WERI-Rb-1 (cell line): Measurements from ENCODE around the gene ATP6V0D1.

Source experiments
- DNase-seq: peaks from one replicate; pipeline ENCODE4 v3.0.0-alpha.2; 2020
- H3K27ac ChIP-seq: fragments of 250-450 bp; sonication (Bioruptor Pico); 2 replicates; pipeline ENCODE4 v1.5.1; 2020; ENCODE audit warnings: mild to moderate bottlenecking, moderate library complexity
- H3K27me3 ChIP-seq: fragments of 250-450 bp; sonication (Bioruptor Pico); 2 replicates; pipeline ENCODE4 v1.5.1; 2021; ENCODE audit warnings: mild to moderate bottlenecking, low read depth, moderate library complexity; ENCODE audit not compliant: insufficient read depth, severe bottlenecking
- H3K36me3 ChIP-seq: fragments of 250-450 bp; sonication (Bioruptor Pico); 2 replicates; pipeline ENCODE4 v1.5.1; 2020; ENCODE audit warnings: mild to moderate bottlenecking, moderate library complexity
- H3K4me3 ChIP-seq: 2 replicates; pipeline ENCODE4 v1.5.1; 2011; ENCODE audit warnings: low read depth, mild to moderate bottlenecking, control low read depth, low read length
- H3K9me3 ChIP-seq: fragments of 250-450 bp; sonication (Bioruptor Pico); 2 replicates; pipeline ENCODE4 v1.5.1; 2021; ENCODE audit warnings: mild to moderate bottlenecking, moderate library complexity; ENCODE audit not compliant: severe bottlenecking
- CTCF ChIP-seq: IDR thresholded peaks from 2 replicates; pipeline ENCODE4 v1.5.1; 2011; ENCODE audit warnings: low read depth, mild to moderate bottlenecking, control low read depth, inconsistent platforms, low read length

The ATP6V0D1 gene

DNA sequence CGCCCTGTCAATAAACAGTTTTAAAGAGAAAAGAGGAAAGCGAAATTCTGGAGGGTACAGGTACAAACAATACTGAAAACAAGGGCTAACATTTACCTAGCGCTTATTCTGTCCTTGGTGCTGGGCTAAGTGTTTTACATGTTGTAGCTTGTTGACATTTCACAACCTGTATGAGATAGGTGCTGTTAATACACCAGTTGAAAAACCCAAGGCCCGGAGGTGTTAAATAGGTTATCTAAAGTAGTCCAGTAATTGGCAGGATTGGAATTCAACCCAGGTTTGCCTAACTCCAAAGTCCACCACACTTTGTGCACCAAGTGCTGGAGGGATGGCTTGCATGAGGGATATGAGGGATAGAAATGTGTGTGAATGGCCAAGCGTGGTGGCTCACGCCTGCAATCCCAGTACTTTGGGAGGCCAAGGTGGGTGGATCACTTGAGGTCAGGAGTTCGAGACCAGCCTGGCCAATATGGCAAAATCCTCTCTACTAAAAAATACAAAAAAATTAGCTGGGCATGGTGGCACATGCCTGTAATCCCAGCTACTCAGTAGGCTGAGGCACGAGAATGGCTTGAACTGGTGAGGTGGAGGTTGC, 2.9 kb downstream of the ATP6V0D1 start:
- DNase-seq: no peak
- Histone ChIP-seq H3K4me3 (no peak overlapping the region), H3K27me3 (no peaks in the 10 kb centered on the region), H3K27ac (no peak overlapping the region), H3K9me3 (no peaks in the 10 kb centered on the region), H3K36me3 (peaks cover 16% of the 10 kb centered on the region)
- no peak for TF ChIP-seq CTCF

GRCh38 chr16:67474551-67475455, 6.2 kb downstream of the ATP6V0D1 start:
- no peaks in the 10 kb centered on the region for H3K9me3 ChIP-seq
- no peak for TF ChIP-seq CTCF
- no peak for DNase-seq
- H3K36me3 ChIP-seq: peaks cover 16% of the 10 kb centered on the region
- H3K4me3 ChIP-seq: no peak overlapping the region
- no peak overlapping the region for H3K27ac ChIP-seq
- no peaks in the 10 kb centered on the region for H3K27me3 ChIP-seq

DNA sequence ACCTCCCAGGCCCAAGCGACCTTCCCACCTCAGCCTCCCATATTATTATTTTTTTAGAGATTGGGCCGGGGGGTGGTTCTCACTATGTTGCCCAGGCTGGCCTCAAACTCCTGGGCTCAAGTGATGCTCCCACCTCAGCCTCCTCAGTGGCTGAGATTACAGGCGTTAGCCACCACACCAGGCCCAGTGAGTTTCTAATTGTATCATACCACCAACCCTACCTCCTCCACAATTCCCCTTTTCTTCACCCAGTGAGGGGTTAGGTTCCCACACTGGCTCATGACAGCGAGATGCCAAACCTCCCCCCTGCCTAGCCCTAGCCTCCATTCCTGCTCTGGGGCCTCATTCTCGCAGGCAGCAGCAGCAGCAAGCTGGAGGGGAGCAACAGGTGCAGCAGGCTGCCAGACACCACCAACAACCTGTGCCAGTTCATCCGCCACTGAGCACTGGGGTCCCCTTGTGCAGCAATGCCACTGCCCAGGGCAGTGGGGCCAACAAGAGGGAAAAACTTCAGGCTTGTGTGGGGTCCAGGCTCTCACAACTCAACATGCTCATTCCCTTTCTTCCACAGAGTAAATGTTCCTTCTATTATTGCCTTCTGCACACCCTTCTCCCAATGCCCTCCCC, 9.1 kb downstream of the ATP6V0D1 start:
- Histone ChIP-seq H3K9me3 (no peaks in the 10 kb centered on the region), H3K36me3 (peaks cover 9% of the 10 kb centered on the region), H3K4me3 (no peak overlapping the region), H3K27me3 (no peaks in the 10 kb centered on the region), H3K27ac (no peak overlapping the region)
- TF ChIP-seq CTCF: no peak
- DNase-seq: no peak

DNA sequence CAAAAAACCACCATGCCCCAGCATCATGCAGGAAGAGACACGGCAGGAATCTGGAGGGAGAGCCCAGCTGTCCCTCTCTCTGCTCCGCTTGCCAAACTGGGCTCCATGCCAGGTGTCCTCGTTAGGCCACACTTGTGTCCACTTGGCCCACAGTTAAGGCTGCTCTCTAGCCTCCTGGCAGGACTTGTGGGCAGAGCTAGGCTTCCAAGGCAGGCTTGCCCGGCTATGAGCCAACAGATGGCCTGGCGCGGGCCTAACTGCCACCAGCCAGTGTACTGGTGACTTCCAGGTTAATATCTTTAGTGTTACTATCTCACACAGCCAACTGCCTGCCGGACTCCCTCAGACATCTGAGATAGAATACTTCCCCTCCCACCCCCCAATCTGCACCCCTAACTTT, 10.6 kb downstream of the ATP6V0D1 start:
- peaks cover 7% of the 10 kb centered on the region for H3K36me3 ChIP-seq
- no peak for DNase-seq

DNA sequence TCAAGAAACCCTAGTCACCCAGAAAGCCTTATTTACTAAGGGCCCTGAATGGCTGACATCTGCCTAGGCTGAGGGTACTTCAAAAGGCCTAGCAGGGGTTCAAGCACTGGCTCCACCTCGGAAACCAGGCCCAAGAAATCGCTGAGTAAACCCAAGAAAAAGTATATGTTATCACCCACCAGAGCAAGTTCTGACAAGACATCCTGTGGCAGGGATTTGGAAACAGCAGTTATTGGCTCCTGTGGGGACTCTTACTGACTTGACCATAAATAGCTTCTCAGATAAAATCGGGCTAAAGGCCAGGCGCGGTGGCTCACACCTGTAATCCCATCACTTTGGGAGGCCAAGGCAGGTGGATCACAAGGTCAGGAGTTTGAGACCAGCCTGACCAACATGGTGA, 12.2 kb downstream of the ATP6V0D1 start:
- H3K27ac ChIP-seq: no peak overlapping the region
- peaks cover 6% of the 10 kb centered on the region for H3K36me3 ChIP-seq
- no peaks in the 10 kb centered on the region for H3K9me3 ChIP-seq
- H3K4me3 ChIP-seq: no peak overlapping the region
- no peaks in the 10 kb centered on the region for H3K27me3 ChIP-seq
- DNase-seq: no peak
- no peak for TF ChIP-seq CTCF

More for the DNA sequence above, 10.6 kb downstream of the ATP6V0D1 start:
- TF ChIP-seq CTCF: no peak
- H3K27me3 ChIP-seq: no peaks in the 10 kb centered on the region
- H3K9me3 ChIP-seq: no peaks in the 10 kb centered on the region
- H3K4me3 ChIP-seq: no peak overlapping the region
- no peak overlapping the region for H3K27ac ChIP-seq
